GM23338 (cell line): ENCODE measurements around the gene NEURL1. TPM values are rescaled to one million over a fixed set of nuclear protein-coding genes. Genes with fewer than 3 reads are reported as not detected.
A peak's percentile ranks its signal among the peaks of the same experiment; 100 is the strongest.
"Not testable (repeated sequence)": the region's sequence is repeated elsewhere in the genome, so short reads cannot be mapped to it uniquely, and the experiment has no call there.

Experiments
- ATAC-seq: fragments of 200-7000 bp; cut with Tn5 transposase; 3 replicates; pipeline ENCODE4 v1.9.1; 2020
- DNase-seq: peaks from one replicate; pipeline ENCODE4 v3.0.0-alpha.2; 2015; ENCODE audit warnings: low spot score
- H2AFZ ChIP-seq: fragments of 200-600 bp; sonication (generic); 2 replicates; pipeline ENCODE4 v1.8.0; 2016; ENCODE audit warnings: antibody characterized with exemption, mild to moderate bottlenecking, moderate library complexity
- H3F3A ChIP-seq: fragments of 200-600 bp; sonication (generic); replicated peaks from 2 replicates; pipeline ENCODE4 v1.8.0; 2017; ENCODE audit warnings: antibody characterized with exemption, mixed run types, low read depth
- H3K27ac ChIP-seq: fragments of 200-600 bp; sonication (generic); 2 replicates; pipeline ENCODE4 v1.6.1; 2016; ENCODE audit warnings: low read depth
- H3K27me3 ChIP-seq: fragments of 200-600 bp; sonication (generic); 2 replicates; pipeline ENCODE4 v1.8.0; 2016; ENCODE audit warnings: mild to moderate bottlenecking, mixed run types, moderate library complexity; ENCODE audit not compliant: insufficient read depth
- H3K36me3 ChIP-seq: fragments of 200-600 bp; sonication (generic); 2 replicates; pipeline ENCODE4 v1.8.0; 2016; ENCODE audit warnings: mild to moderate bottlenecking; ENCODE audit not compliant: insufficient read depth
- H3K4me1 ChIP-seq: fragments of 200-600 bp; sonication (generic); 2 replicates; pipeline ENCODE4 v1.8.0; 2016; ENCODE audit warnings: mild to moderate bottlenecking, moderate library complexity; ENCODE audit not compliant: insufficient read depth
- H3K4me2 ChIP-seq: fragments of 200-600 bp; sonication (generic); 2 replicates; pipeline ENCODE4 v1.7.1; 2017; ENCODE audit warnings: mixed run types
- H3K4me3 ChIP-seq: fragments of 200-600 bp; sonication (generic); 2 replicates; pipeline ENCODE4 v1.6.1; 2016; ENCODE audit warnings: mixed run types
- H3K79me2 ChIP-seq: fragments of 200-600 bp; sonication (generic); replicated peaks from 2 replicates; pipeline ENCODE4 v1.8.0; 2017; ENCODE audit warnings: mild to moderate bottlenecking; ENCODE audit not compliant: insufficient read depth
- H3K9me2 ChIP-seq: fragments of 200-600 bp; sonication (generic); 2 replicates; pipeline ENCODE4 v1.8.0; 2017; ENCODE audit not compliant: insufficient read depth
- H4K20me1 ChIP-seq: fragments of 200-600 bp; sonication (generic); replicated peaks from 2 replicates; pipeline ENCODE4 v1.8.0; 2017; ENCODE audit warnings: mild to moderate bottlenecking; ENCODE audit not compliant: insufficient read depth
- H3K27ac Mint-ChIP-seq: 2 replicates; pipeline ENCODE4 v1.8.0; 2020; ENCODE audit warnings: inconsistent platforms, mild to moderate bottlenecking, moderate library complexity, mixed read lengths
- H3K27me3 Mint-ChIP-seq: 3 replicates; pipeline ENCODE4 v1.8.0; 2022; ENCODE audit warnings: low read depth, mild to moderate bottlenecking, moderate library complexity, mixed read lengths, inconsistent platforms; ENCODE audit not compliant: insufficient read depth, poor library complexity
- H3K36me3 Mint-ChIP-seq: 3 replicates; pipeline ENCODE4 v1.8.0; 2021; ENCODE audit warnings: low read depth, mild to moderate bottlenecking, inconsistent platforms, moderate library complexity, mixed read lengths
- H3K4me1 Mint-ChIP-seq: 3 replicates; pipeline ENCODE4 v1.8.0; 2020; ENCODE audit warnings: mild to moderate bottlenecking, inconsistent platforms, mixed read lengths
- H3K4me3 Mint-ChIP-seq: 3 replicates; pipeline ENCODE4 v1.8.0; 2021; ENCODE audit warnings: moderate library complexity, mild to moderate bottlenecking, inconsistent platforms, mixed read lengths
- H3K9me3 Mint-ChIP-seq: 3 replicates; pipeline ENCODE4 v1.8.0; 2020; ENCODE audit warnings: moderate library complexity, mild to moderate bottlenecking, inconsistent platforms, mixed read lengths
- CREB1 ChIP-seq: fragments of 250-450 bp; sonication (Bioruptor Pico); IDR thresholded peaks from 2 replicates; pipeline ENCODE4 v1.5.0; 2020; ENCODE audit warnings: low read depth, mild to moderate bottlenecking, moderate library complexity
- JUNB ChIP-seq: IDR thresholded peaks from one replicate; pipeline ENCODE4 v1.6.1; 2016; ENCODE audit warnings: antibody characterized with exemption; ENCODE audit not compliant: unreplicated experiment
- STAT1 ChIP-seq: IDR thresholded peaks from one replicate; pipeline ENCODE4 v1.6.1; 2016; ENCODE audit warnings: antibody characterized with exemption; ENCODE audit not compliant: unreplicated experiment
- polyA plus RNA-seq: library from polyadenylated mRNA; unstranded; fragments of >200 nt; fragmentation: Nextera tagmentation; extraction: Ambion mirVana; gene quantifications from 2 replicates; pipeline ENCODE4 v1.2.1, GENCODE V29; 2016
- total RNA-seq: library from RNA; depleted of rRNA; stranded (reverse); fragments of >200 nt; shearing (Covaris generic); gene quantifications from 2 replicates; pipeline ENCODE4 v1.2.3, GENCODE V29; 2014
- TF ChIP-seq, protein P1 (sequence below), 2 experiments: fragments of 200-600 bp in 1 of 2; sonication (generic) in 1 of 2; conservative IDR thresholded peaks; 2 replicates each; pipeline versions ENCODE4 v1.5.1 to v1.6.1; 2016 to 2017; ENCODE audit warnings: antibody characterized with exemption in 2 of 2, low read depth in 2 of 2, mild to moderate bottlenecking in 2 of 2, moderate library complexity in 1 of 2

NEURL1 gene
- total and polyA plus RNA-seq, 2 experiments from 2014 or later = 0.82 to 1.1 TPM

DNA sequence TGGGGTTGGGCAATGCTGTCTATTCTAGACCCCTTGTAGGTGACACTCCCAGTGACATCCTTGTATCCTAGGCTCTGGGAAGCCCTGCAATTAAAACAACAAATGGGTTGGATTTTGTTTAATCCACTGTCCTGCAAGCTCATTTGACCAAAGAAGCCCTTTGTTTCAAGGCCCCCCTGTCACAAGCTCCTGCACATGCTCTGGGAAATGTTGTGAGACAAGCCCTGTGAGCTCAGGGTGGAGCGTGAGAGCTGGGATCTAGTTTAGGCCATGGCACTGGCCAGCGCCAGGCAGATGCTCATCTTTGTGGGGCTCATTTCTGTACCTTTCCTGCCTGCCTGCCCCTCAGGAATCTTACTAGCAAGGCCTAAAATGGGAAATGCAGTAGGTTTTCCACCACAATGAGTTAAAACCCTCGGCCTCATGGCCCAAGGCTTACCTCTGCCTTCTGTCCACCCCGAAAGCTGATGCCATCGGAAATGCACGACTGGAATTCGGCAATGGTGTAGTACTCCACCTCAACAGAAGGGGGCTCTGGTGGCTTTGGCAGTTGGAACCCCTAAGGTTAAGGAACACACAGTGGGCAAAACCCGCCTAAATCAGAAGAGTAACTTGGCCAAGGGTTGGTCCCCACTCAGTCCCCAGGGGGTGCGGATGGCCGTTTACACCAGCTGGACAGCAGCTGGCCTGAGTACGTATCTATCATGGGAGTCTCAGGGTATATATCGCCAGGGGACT is 112.0 kb downstream of the NEURL1 start:
- no peaks in the 10 kb centered on the region for H3K27me3 ChIP-seq
- no peaks in the 10 kb centered on the region for H3K4me1 Mint-ChIP-seq
- no peak overlapping the region for H3K4me3 ChIP-seq
- H3K79me2 ChIP-seq = no peaks in the 10 kb centered on the region
- no peaks in the 10 kb centered on the region for H3K4me1 ChIP-seq
- peaks cover 23% of the 10 kb centered on the region for H3K36me3 Mint-ChIP-seq
- H3K27me3 Mint-ChIP-seq = peaks cover 7% of the 10 kb centered on the region
- 0 out of 2 replicates have a peak, but pooled peaks cover 3% of the 10 kb centered on the region for H3K36me3 ChIP-seq
- H2AFZ ChIP-seq = no peak overlapping the region
- no peak overlapping the region for H3K4me2 ChIP-seq
- peaks cover 15% of the 10 kb centered on the region for H3K9me3 Mint-ChIP-seq
- no peaks in the 10 kb centered on the region for H3K9me2 ChIP-seq
- H3K27ac ChIP-seq = no peak overlapping the region
- TF ChIP-seq JUNB = no peak
- TF ChIP-seq, protein P1, sequence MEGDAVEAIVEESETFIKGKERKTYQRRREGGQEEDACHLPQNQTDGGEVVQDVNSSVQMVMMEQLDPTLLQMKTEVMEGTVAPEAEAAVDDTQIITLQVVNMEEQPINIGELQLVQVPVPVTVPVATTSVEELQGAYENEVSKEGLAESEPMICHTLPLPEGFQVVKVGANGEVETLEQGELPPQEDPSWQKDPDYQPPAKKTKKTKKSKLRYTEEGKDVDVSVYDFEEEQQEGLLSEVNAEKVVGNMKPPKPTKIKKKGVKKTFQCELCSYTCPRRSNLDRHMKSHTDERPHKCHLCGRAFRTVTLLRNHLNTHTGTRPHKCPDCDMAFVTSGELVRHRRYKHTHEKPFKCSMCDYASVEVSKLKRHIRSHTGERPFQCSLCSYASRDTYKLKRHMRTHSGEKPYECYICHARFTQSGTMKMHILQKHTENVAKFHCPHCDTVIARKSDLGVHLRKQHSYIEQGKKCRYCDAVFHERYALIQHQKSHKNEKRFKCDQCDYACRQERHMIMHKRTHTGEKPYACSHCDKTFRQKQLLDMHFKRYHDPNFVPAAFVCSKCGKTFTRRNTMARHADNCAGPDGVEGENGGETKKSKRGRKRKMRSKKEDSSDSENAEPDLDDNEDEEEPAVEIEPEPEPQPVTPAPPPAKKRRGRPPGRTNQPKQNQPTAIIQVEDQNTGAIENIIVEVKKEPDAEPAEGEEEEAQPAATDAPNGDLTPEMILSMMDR (conservative IDR thresholded peaks at IDR 0.05; ENCODE audit: low read depth in 2 of 2) = peak; percentile 69 to 83
- no peak for TF ChIP-seq CREB1 (CRISPR knock-in tag)
- TF ChIP-seq STAT1 = no peak
- H4K20me1 ChIP-seq = no peaks in the 10 kb centered on the region
- no peak overlapping the region for H3K27ac Mint-ChIP-seq
- peak; percentile 70 for ATAC-seq
- H3K4me3 Mint-ChIP-seq = no peak overlapping the region
- DNase-seq = peak; percentile 66
- H3F3A ChIP-seq = no peaks in the 10 kb centered on the region

DNA sequence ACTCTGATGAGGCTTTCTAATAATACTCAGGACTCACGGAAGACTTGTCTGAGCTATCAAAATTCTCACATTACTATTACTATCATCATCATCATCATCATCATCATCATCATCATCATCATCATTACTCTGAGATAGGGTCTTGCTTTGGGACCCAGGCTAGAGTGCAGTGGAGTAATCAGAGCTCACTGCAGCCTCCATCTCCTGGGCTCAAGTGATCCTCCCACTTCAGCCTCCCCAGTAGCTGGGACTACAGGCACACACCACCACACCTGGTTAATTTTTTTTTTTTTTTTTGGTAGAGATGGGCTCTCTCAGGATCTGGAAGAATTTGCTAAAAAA is 112.6 kb downstream of the NEURL1 start:
- ATAC-seq = not testable (repeated sequence)

DNA sequence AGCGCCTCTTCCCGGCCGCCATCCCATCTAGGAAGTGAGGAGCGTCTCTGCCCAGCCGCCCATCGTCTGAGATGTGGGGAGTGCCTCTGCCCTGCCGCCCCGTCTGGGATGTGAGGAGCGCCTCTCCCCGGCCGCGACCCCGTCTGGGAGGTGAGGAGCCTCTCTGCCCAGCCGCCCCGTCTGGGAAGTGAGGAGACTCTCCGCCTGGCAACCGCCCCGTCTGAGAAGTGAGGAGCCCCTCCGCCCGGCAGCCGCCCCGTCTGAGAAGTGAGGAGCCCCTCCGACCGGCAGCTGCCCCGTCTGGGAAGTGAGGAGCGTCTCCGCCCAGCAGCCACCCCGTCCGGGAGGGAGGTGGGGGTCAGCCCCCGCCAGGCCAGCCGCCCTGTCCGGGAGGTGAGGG is 113.5 kb downstream of the NEURL1 start:
- not testable (repeated sequence) for H3K27ac Mint-ChIP-seq, H2AFZ ChIP-seq, H3K4me3 Mint-ChIP-seq, H3K4me3 ChIP-seq, H3K36me3 ChIP-seq, H4K20me1 ChIP-seq, H3K9me2 ChIP-seq, H3K27me3 ChIP-seq, H3K4me2 ChIP-seq, H3K79me2 ChIP-seq, H3K27ac ChIP-seq, H3K4me1 ChIP-seq, ATAC-seq, H3K4me1 Mint-ChIP-seq, H3K27me3 Mint-ChIP-seq, DNase-seq, H3F3A ChIP-seq
- Mint-ChIP-seq H3K9me3 (peaks cover 15% of the 10 kb centered on the region), H3K36me3 (peaks cover 23% of the 10 kb centered on the region)

More for the DNA sequence above, 112.6 kb downstream of the NEURL1 start:
- TF ChIP-seq, protein P1 (conservative IDR thresholded peaks at IDR 0.05; ENCODE audit: low read depth in 2 of 2) = 0 out of 4 replicates have a peak, but pooled peaks of 1 of the 2 experiments have one; percentile 3
- not testable (repeated sequence) for H3K4me3 ChIP-seq, H3K79me2 ChIP-seq, H3K9me2 ChIP-seq, H4K20me1 ChIP-seq, H3K27ac ChIP-seq, H2AFZ ChIP-seq, H3K27ac Mint-ChIP-seq, DNase-seq, H3K4me1 Mint-ChIP-seq, H3K4me1 ChIP-seq, H3K4me3 Mint-ChIP-seq, H3K27me3 ChIP-seq, H3K27me3 Mint-ChIP-seq, H3K36me3 ChIP-seq, H3K4me2 ChIP-seq, H3F3A ChIP-seq
- Mint-ChIP-seq H3K36me3 (peaks cover 23% of the 10 kb centered on the region), H3K9me3 (peaks cover 15% of the 10 kb centered on the region)

GRCh38 chr10:103608056-103608455 is 114.6 kb downstream of the NEURL1 start:
- H3K36me3 Mint-ChIP-seq = peaks cover 23% of the 10 kb centered on the region
- not testable (repeated sequence) for H3K27me3 Mint-ChIP-seq, H3K9me2 ChIP-seq, H3K4me1 ChIP-seq, H3K27ac ChIP-seq, H3K4me1 Mint-ChIP-seq, H2AFZ ChIP-seq, H3K4me3 ChIP-seq, H3K27me3 ChIP-seq, H3K27ac Mint-ChIP-seq, DNase-seq, H3K79me2 ChIP-seq, H3K4me2 ChIP-seq, ATAC-seq, H4K20me1 ChIP-seq, H3K36me3 ChIP-seq, H3F3A ChIP-seq, H3K4me3 Mint-ChIP-seq
- peaks cover 15% of the 10 kb centered on the region for H3K9me3 Mint-ChIP-seq
